Measurements from ENCODE around the gene WDR18.

- TF ChIP-seq CTCF (conservative IDR thresholded peaks at IDR 0.05; ENCODE audit: low read length) (no peak), EZH2phosphoT487 (IDR thresholded peaks at IDR 0.05; ENCODE audit: borderline replicate concordance) (no peak)
Measured at GRCh38 chr19:1008268-1009040, 24.3 kb downstream of the WDR18 start.

All from Loucy (cell line).